Epithelial cell of esophagus (primary cell): ENCODE measurements around the gene TEC.

Experiments used
- DNase-seq: peaks from one replicate; pipeline ENCODE4 v3.0.0; 2010; ENCODE audit warnings: low read depth
- H3K4me3 ChIP-seq: 2 replicates; pipeline ENCODE4 v1.5.1; 2011; ENCODE audit warnings: mild to moderate bottlenecking, low read length, control low read depth
- TF ChIP-seq, protein P1 (sequence below): IDR thresholded peaks from 2 replicates; pipeline ENCODE4 v1.5.1; 2011; ENCODE audit warnings: low read depth, mild to moderate bottlenecking, low read length, control low read depth, inconsistent platforms; ENCODE audit not compliant: insufficient read depth; ENCODE audit errors: missing control alignments

Gene TEC

DNA sequence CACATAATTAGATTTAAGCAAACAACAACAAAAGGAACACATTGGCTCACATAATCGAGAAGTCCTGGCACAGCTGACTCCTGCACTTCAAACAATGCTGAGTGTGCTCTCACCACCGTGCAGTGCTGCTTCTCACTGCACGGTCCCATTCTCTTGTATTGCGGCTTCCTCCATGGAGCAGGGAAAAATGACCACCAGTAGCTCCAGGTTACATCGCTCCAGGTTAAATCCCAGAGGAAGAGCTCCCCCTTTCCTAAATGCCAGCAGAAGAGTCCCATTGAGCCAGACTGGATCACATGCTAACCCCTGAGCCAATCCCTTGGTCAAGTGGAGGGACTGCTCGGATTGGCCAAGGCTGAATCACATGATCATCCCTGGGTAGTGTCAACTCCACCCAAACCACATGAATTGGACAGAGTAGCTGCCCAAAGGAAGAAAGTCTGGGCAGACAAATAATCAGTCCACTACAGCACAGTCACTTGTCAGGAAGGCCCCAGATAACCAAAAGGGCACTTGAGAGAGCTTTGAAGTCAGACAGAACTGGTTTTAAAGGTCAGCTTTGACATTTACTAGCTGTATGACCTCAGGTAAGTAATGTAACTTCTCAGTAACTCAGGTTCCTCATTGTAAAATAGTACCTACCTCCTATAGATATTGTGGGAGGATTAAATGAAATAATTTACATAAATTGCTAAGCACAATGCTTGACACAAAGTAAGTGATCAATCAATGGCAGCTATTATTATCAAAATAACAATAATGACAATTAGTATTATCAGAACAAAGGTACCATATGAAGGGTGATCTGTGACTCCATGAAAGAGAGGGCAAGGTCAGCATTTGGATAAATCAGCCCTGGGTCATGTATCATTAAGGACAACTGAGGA, 14.3 kb downstream of the TEC start:
- TF ChIP-seq, protein P1, sequence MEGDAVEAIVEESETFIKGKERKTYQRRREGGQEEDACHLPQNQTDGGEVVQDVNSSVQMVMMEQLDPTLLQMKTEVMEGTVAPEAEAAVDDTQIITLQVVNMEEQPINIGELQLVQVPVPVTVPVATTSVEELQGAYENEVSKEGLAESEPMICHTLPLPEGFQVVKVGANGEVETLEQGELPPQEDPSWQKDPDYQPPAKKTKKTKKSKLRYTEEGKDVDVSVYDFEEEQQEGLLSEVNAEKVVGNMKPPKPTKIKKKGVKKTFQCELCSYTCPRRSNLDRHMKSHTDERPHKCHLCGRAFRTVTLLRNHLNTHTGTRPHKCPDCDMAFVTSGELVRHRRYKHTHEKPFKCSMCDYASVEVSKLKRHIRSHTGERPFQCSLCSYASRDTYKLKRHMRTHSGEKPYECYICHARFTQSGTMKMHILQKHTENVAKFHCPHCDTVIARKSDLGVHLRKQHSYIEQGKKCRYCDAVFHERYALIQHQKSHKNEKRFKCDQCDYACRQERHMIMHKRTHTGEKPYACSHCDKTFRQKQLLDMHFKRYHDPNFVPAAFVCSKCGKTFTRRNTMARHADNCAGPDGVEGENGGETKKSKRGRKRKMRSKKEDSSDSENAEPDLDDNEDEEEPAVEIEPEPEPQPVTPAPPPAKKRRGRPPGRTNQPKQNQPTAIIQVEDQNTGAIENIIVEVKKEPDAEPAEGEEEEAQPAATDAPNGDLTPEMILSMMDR = no peak
- H3K4me3 ChIP-seq = no peak overlapping the region
- no peak for DNase-seq

DNA sequence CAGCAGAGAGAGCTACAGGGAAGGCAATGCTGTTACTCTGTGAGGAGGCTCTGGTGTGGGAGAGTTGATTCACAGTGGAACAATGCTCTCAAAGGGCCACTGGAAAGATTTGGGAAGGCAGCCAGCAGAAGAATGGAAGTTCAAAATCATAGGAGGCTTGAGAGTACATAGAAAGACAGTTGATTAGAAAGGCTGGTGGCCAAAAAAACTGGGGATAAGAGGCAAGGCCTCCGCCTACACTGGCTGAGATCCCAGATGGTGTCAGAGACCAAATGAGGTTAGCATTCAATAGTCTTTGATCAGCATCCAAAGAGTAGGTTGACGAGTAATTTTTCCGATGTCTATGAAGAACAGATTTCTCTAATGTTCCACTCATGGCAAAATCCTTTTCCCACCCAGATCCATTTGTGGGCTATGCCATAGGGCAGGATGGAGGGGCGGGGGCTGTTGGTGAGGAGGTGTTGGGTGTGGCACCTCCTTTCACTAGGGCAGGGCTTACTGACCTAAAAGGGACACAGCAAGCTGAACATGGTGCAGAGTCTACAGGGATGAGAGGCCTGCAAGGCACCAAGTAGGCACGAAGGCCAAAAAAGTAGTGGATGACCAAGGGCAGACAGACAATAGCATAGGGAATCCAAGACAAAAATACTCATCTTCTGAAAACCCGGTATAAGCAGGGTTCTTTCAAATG, 15.1 kb downstream of the TEC start:
- no peak for DNase-seq
- H3K4me3 ChIP-seq = no peak overlapping the region
- TF ChIP-seq, protein P1 = no peak

DNA sequence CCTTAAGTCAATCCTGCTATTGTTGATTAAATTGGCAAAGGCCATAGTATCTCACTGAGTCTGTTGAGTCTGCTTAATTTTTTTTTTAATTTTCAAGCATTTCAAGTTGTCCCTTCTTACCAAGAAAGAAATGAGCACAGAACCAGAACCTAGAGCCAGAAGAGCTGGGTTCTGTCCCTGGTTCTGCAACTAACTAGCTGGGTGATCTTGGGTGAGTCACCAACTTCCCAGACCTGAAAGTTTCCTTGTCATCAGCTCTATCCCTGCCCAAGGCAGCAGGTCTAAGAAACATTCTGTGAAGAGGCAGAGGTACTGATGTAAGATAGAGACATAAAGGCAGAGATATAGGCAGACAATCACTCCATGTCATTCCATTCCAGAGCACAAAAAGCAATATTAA, 17.3 kb downstream of the TEC start:
- DNase-seq = peak; percentile 72
- no peak overlapping the region for H3K4me3 ChIP-seq
- TF ChIP-seq, protein P1 = no peak

DNA sequence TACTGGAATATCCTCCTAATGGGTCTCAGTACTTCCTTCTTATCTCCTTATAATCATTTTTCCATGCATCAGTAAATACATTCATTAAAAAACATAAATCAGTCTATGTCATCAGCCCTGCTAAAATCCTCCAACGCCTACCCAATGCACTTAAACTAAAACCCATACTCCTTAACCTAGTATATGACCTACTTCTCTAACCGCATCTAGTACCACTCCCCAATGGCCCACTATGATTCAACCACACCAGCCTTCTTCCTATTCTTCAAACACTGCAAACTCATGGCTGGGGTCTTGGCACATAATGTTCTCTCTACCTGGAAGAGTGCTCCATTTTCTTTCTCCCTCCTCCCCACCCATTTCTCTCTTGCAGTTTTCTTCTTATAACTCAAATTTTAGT, 18.7 kb downstream of the TEC start:
- H3K4me3 ChIP-seq = no peak overlapping the region
- TF ChIP-seq, protein P1 = no peak
- DNase-seq = no peak

DNA sequence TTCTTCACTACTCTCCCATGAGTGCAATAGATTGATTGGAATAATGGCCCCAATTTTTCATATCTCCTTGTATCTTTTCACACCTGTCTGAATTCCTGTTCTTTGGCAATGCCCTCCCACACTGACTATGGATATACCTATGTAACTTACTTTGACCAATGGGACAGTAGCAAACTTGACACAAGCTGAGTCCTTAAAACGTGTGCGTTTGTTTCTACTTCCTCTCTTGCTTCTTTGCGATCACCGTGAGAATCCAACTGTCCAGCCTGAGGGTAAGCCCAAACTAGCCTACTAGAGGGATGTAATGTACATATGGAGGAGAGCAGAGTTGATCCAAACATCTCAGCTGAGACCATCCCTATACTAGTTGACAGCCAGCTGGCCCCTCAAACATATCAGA, 19.3 kb downstream of the TEC start:
- TF ChIP-seq, protein P1 = no peak
- no peak for DNase-seq
- no peak overlapping the region for H3K4me3 ChIP-seq

DNA sequence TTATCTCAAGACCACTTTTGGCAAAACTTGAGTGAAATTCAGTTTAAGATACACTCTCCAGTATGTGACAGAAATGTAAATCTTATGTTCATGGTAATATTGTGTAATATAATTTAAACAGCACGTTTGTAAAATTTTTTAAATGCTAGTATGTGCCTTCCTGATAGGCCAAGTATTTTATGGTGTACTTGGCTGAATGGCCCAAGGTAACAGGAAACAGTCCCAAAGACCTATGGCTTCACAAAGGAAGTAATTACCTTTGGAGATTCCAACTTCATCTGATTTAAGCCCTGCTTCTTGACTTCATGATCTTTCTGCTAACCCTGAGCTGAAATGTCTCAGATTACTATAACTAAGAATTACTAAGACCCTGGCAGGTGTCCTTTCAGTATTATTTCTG, 20.3 kb downstream of the TEC start:
- TF ChIP-seq, protein P1 = no peak
- H3K4me3 ChIP-seq = no peak overlapping the region
- no peak for DNase-seq
